H1 (cell line): ENCODE results near the gene DRC1. TPM values are rescaled to one million over a fixed set of nuclear protein-coding genes. Genes with fewer than 3 reads are reported as not detected.

Source experiments
- CTCF ChIA-PET: fragments of 300-600 bp; sonication (Branson Sonifier 250); formaldehyde crosslinking; loops from one replicate; lab custom pipeline; 2021; ENCODE audit not compliant: partially characterized antibody; lab: Charles Lee
- POLR2A ChIA-PET: fragments of 300-600 bp; sonication (Branson Sonifier 250); formaldehyde crosslinking; loops from one replicate; lab custom pipeline; 2021; ENCODE audit warnings: inconsistent platforms; ENCODE audit not compliant: partially characterized antibody; lab: Charles Lee
- DNase-seq, 2 experiments: peaks; one replicate each; pipeline versions ENCODE4 v3.0.0 to v3.0.0-alpha.2; 2010 to 2022; ENCODE audit warnings: low spot score in 2 of 2, low read depth in 1 of 2, mixed read lengths in 1 of 2
- FAIRE-seq: peaks from 2 replicates; lab custom pipeline; 2011; peaks lifted over from hg19 to GRCh38; lab: Jason Lieb, UNC
- H2AFZ ChIP-seq: 2 replicates; pipeline ENCODE4 v1.8.1; 2012; ENCODE audit warnings: low read length, inconsistent platforms
- H2AK5ac ChIP-seq: 2 replicates; pipeline ENCODE4 v1.6.1; 2013; ENCODE audit warnings: low read depth, low read length
- H2BK120ac ChIP-seq: replicated peaks from 2 replicates; pipeline ENCODE3; 2013; ENCODE audit warnings: low read depth, low read length, inconsistent platforms
- H2BK12ac ChIP-seq: 2 replicates; pipeline ENCODE4 v1.6.1; 2013; ENCODE audit warnings: low read depth, low read length
- H2BK15ac ChIP-seq: 2 replicates; pipeline ENCODE4 v1.6.1; 2013; ENCODE audit warnings: low read length
- H2BK20ac ChIP-seq: 2 replicates; pipeline ENCODE4 v1.6.1; 2013; ENCODE audit warnings: low read length
- H2BK5ac ChIP-seq: 2 replicates; pipeline ENCODE4 v1.6.1; 2013; ENCODE audit warnings: low read depth, low read length
- H3K14ac ChIP-seq: 2 replicates; pipeline ENCODE4 v1.6.1; 2013; ENCODE audit warnings: inconsistent platforms; ENCODE audit not compliant: insufficient read length
- H3K18ac ChIP-seq: 2 replicates; pipeline ENCODE4 v1.6.1; 2013; ENCODE audit warnings: low read length; ENCODE audit errors: extremely low read depth
- H3K23ac ChIP-seq: 2 replicates; pipeline ENCODE4 v1.6.1; 2013; ENCODE audit warnings: inconsistent platforms; ENCODE audit not compliant: insufficient read length
- H3K23me2 ChIP-seq: 2 replicates; pipeline ENCODE4 v1.6.1; 2013; ENCODE audit warnings: low read depth, low read length
- H3K27ac ChIP-seq: 2 replicates; pipeline ENCODE4 v1.6.1; 2011; ENCODE audit warnings: low read depth, low read length, inconsistent platforms
- H3K27me3 ChIP-seq, 4 experiments: replicated peaks in 1 of 4; 1 replicate in 1 of 4; 2 replicates in 3 of 4; pipeline versions ENCODE4 v1.6.1 to v1.8.1; 2011 to 2013; ENCODE audit warnings: low read length in 3 of 4, mild to moderate bottlenecking in 3 of 4, inconsistent platforms in 2 of 4, mixed read lengths in 2 of 4, moderate library complexity in 1 of 4; ENCODE audit not compliant: control insufficient read depth in 3 of 4, insufficient read depth in 3 of 4; ENCODE audit errors: extremely low read depth in 1 of 4
- H3K36me3 ChIP-seq, 4 experiments: 2 replicates each; pipeline versions ENCODE4 v1.6.1 to v1.8.1; 2011 to 2013; ENCODE audit warnings: mild to moderate bottlenecking in 4 of 4, low read length in 3 of 4, moderate library complexity in 2 of 4, control low read depth in 1 of 4, inconsistent platforms in 1 of 4; ENCODE audit not compliant: insufficient read depth in 4 of 4, control insufficient read depth in 2 of 4
- H3K4ac ChIP-seq: replicated peaks from 2 replicates; pipeline ENCODE3; 2013; ENCODE audit warnings: low read length, low read depth, mixed read lengths, inconsistent platforms; ENCODE audit not compliant: insufficient read length
- H3K4me1 ChIP-seq, 4 experiments: replicated peaks in 1 of 4; 1 replicate in 1 of 4; 2 replicates in 3 of 4; pipeline versions ENCODE4 v1.6.1 to v1.8.1; 2011 to 2013; ENCODE audit warnings: low read length in 3 of 4, inconsistent platforms in 2 of 4, mixed read lengths in 1 of 4; ENCODE audit not compliant: insufficient read depth in 4 of 4, control insufficient read depth in 3 of 4
- H3K4me2 ChIP-seq, 2 experiments: 2 replicates each; pipeline versions ENCODE4 v1.6.1 to v1.8.1; 2011 to 2013; ENCODE audit warnings: low read depth in 2 of 2, low read length in 2 of 2, control low read depth in 1 of 2, inconsistent platforms in 1 of 2, mild to moderate bottlenecking in 1 of 2; ENCODE audit not compliant: insufficient read depth in 1 of 2
- H3K4me3 ChIP-seq, 4 experiments: fragments of 200-600, 300-600 bp in 1 of 4; sonication (generic), shearing (Covaris generic), sonication (Bioruptor Twin) in 1 of 4; 2 replicates each; pipeline versions ENCODE4 v1.5.1 to v1.8.1; 2011 to 2016; ENCODE audit warnings: low read length in 4 of 4, low read depth in 3 of 4, control low read depth in 2 of 4, inconsistent platforms in 2 of 4, mild to moderate bottlenecking in 2 of 4, mixed read lengths in 1 of 4, moderate library complexity in 1 of 4; ENCODE audit not compliant: insufficient read depth in 2 of 4; ENCODE audit errors: extremely low read depth in 1 of 4
- H3K56ac ChIP-seq: replicated peaks from 2 replicates; pipeline ENCODE3; 2013; ENCODE audit warnings: low read depth, mild to moderate bottlenecking, mixed read lengths, low read length, inconsistent platforms; ENCODE audit not compliant: insufficient read length
- H3K79me1 ChIP-seq: 2 replicates; pipeline ENCODE4 v1.6.1; 2013; ENCODE audit warnings: low read depth, low read length, control low read depth
- H3K79me2 ChIP-seq, 2 experiments: 2 replicates each; pipeline versions ENCODE4 v1.6.1 to v1.8.1; 2012 to 2013; ENCODE audit warnings: low read length in 2 of 2, mild to moderate bottlenecking in 2 of 2, inconsistent platforms in 1 of 2; ENCODE audit not compliant: insufficient read depth in 2 of 2, control insufficient read depth in 1 of 2
- H3K9ac ChIP-seq, 4 experiments: replicated peaks in 1 of 4; 1 replicate in 1 of 4; 2 replicates in 3 of 4; pipeline versions ENCODE4 v1.6.1 to v1.8.1; 2011 to 2013; ENCODE audit warnings: low read depth in 3 of 4, low read length in 3 of 4, control low read depth in 2 of 4, mild to moderate bottlenecking in 2 of 4, moderate library complexity in 2 of 4, inconsistent platforms in 1 of 4; ENCODE audit errors: extremely low read depth in 1 of 4
- H3K9me3 ChIP-seq, 2 experiments: 2 replicates each; pipeline versions ENCODE4 v1.6.1 to v1.8.1; 2012 to 2013; ENCODE audit warnings: mild to moderate bottlenecking in 2 of 2, moderate library complexity in 2 of 2, control low read depth in 1 of 2, inconsistent platforms in 1 of 2, low read depth in 1 of 2, low read length in 1 of 2, mixed read lengths in 1 of 2; ENCODE audit not compliant: insufficient read depth in 2 of 2
- H4K20me1 ChIP-seq, 2 experiments: replicated peaks in 1 of 2; 2 replicates each; pipeline versions ENCODE3 to v1.8.1; 2011 to 2013; ENCODE audit warnings: inconsistent platforms in 2 of 2, low read length in 2 of 2, mild to moderate bottlenecking in 1 of 2; ENCODE audit not compliant: insufficient read depth in 2 of 2, control insufficient read depth in 1 of 2
- H4K5ac ChIP-seq: 2 replicates; pipeline ENCODE4 v1.6.1; 2013; ENCODE audit warnings: low read length, low read depth, mixed read lengths, inconsistent platforms; ENCODE audit not compliant: insufficient read length
- H4K8ac ChIP-seq: 2 replicates; pipeline ENCODE4 v1.8.0; 2013; ENCODE audit warnings: mild to moderate bottlenecking, moderate library complexity, low read length, inconsistent platforms; ENCODE audit not compliant: insufficient read depth; ENCODE audit errors: extremely low read depth
- H4K91ac ChIP-seq: replicated peaks from 2 replicates; pipeline ENCODE3; 2013; ENCODE audit warnings: low read length, mixed read lengths, inconsistent platforms; ENCODE audit not compliant: insufficient read length
- BACH1 ChIP-seq: IDR thresholded peaks from 2 replicates; pipeline ENCODE4 v1.6.1; 2012; ENCODE audit warnings: low read length, improper control_type of control experiment
- CTBP2 ChIP-seq: IDR thresholded peaks from 2 replicates; pipeline ENCODE4 v1.7.0; 2011; ENCODE audit warnings: borderline replicate concordance, mild to moderate bottlenecking, moderate library complexity, mixed read lengths, low read length; ENCODE audit not compliant: insufficient read depth, insufficient read length
- MAFK ChIP-seq: IDR thresholded peaks from 2 replicates; pipeline ENCODE4 v1.6.1; 2012; ENCODE audit warnings: low read depth, mild to moderate bottlenecking, improper control_type of control experiment, low read length
- MAX ChIP-seq: IDR thresholded peaks from 2 replicates; pipeline ENCODE4 v1.6.1; 2012; ENCODE audit warnings: inconsistent platforms
- NRF1 ChIP-seq: IDR thresholded peaks from 2 replicates; pipeline ENCODE4 v1.6.1; 2011; ENCODE audit warnings: mild to moderate bottlenecking, low read depth, low read length, improper control_type of control experiment
- RAD21 ChIP-seq, 2 experiments: IDR thresholded peaks in 1 of 2; conservative IDR thresholded peaks in 1 of 2; 2 replicates each; pipeline ENCODE4 v1.6.1; 2011; ENCODE audit warnings: low read depth in 2 of 2, low read length in 2 of 2, improper control_type of control experiment in 1 of 2, inconsistent platforms in 1 of 2, mild to moderate bottlenecking in 1 of 2, moderate library complexity in 1 of 2
- RFX5 ChIP-seq: IDR thresholded peaks from 2 replicates; pipeline ENCODE4 v1.6.1; 2011; ENCODE audit warnings: low read depth, low read length, improper control_type of control experiment, borderline replicate concordance
- RNF2 ChIP-seq: fragments of 200-900, 300-1000 bp; sonication (generic); IDR thresholded peaks from 2 replicates; pipeline ENCODE4 v1.7.1; 2016; ENCODE audit warnings: borderline replicate concordance, low read depth, mild to moderate bottlenecking, antibody characterized with exemption, low read length; ENCODE audit not compliant: poor library complexity, severe bottlenecking; ENCODE audit errors: missing control alignments
- SP2 ChIP-seq: IDR thresholded peaks from 2 replicates; pipeline ENCODE4 v1.6.1; 2012; ENCODE audit warnings: mild to moderate bottlenecking, low read length, inconsistent platforms
- ZNF274 ChIP-seq: IDR thresholded peaks from 2 replicates; pipeline ENCODE4 v1.7.0; 2012; ENCODE audit warnings: low read length, borderline replicate concordance; ENCODE audit errors: extremely low read depth
- WGBS, 2 experiments: shearing (Covaris generic) in 1 of 2; methylation state at CpG; one replicate each; pipeline versions ENCODE4 v1.1.6 to v1.1.7; 2013 to 2015; ENCODE audit warnings: low lambda C conversion rate in 2 of 2, mixed read lengths in 2 of 2, inconsistent platforms in 1 of 2, low coverage in 1 of 2, missing lambda C conversion rate in 1 of 2; ENCODE audit not compliant: insufficient replicate concordance in 2 of 2, insufficient coverage in 1 of 2, insufficient read length in 1 of 2; ENCODE audit errors: extremely low coverage in 1 of 2, missing lambda C conversion rate in 1 of 2; 5-methylcytosine and 5-hydroxymethylcytosine counted together
- polyA plus RNA-seq, 7 experiments: library from polyadenylated mRNA; depleted of rRNA in 3 of 7; stranded (reverse) in 5 of 7; unstranded in 2 of 7; fragments of >200 nt in 5 of 7; fragments of 200-250 nt in 2 of 7; gene quantifications; 1 replicate in 5 of 7; 2 replicates in 1 of 7; 4 replicates in 1 of 7; pipeline versions ENCODE4 v1.2.1 to v1.2.3, GENCODE V29; 2011 to 2013; ENCODE audit warnings: missing spikeins in 2 of 7, mixed read lengths in 2 of 7
- total RNA-seq: library from RNA; stranded (reverse); fragmentation: NEBNext Ultra II Directional; extraction: Animal tissue kit (Norgen Biotek cat#: 25700); gene quantifications from 2 replicates; pipeline ENCODE4 v1.2.1, GENCODE V29; 2021

The DRC1 gene
- total and polyA plus RNA-seq, 2 of the 8 experiments (the other 6 are each of a cell fraction or from before 2014, with no cell fraction given), result 0.08 TPM; not detected in 1

GRCh38 chr2:26458365-26459042 is 56.8 kb downstream of the DRC1 start:
- H4K91ac ChIP-seq, result no peak overlapping the region
- WGBS, 2 experiments, result 91% methylated on average over 14 of the region's 14 CpGs; no CpG with 5 or more reads in 1 of the 2 experiments
- TF ChIP-seq RNF2, result no peak
- no peak for TF ChIP-seq SP2
- TF ChIP-seq RFX5, result no peak
- no peak for TF ChIP-seq BACH1
- no peak for TF ChIP-seq MAX
- no peak for TF ChIP-seq NRF1
- no peak for TF ChIP-seq RAD21 (IDR thresholded peaks at IDR 0.05 in 1 of 2, conservative IDR thresholded peaks at IDR 0.05 in 1 of 2; ENCODE audit: low read depth in 2 of 2, low read length in 2 of 2)
- no peak for TF ChIP-seq ZNF274
- no peak for TF ChIP-seq CTBP2
- TF ChIP-seq MAFK, result no peak

More at GRCh38 chr2:26458365-26459042, 56.8 kb downstream of the DRC1 start:
- Histone ChIP-seq H3K4me2 (no peak overlapping the region), H3K79me1 (no peaks in the 10 kb centered on the region), H3K56ac (no peak overlapping the region), H2BK5ac (no peak overlapping the region), H3K9ac (no peak overlapping the region), H4K5ac (no peak overlapping the region), H3K27me3 (no peaks in the 10 kb centered on the region), H3K18ac (no peak overlapping the region; the same call in 1 of the 2 replicates), H2BK120ac (no peak overlapping the region), H3K4me1 (peaks cover 0 to 19% (median 0%) of the 10 kb centered on the region in 4 experiments; a peak in 3 of 7 replicates), H3K36me3 (no peaks in the 10 kb centered on the region), H3K27ac (no peak overlapping the region), H2AK5ac (no peak overlapping the region), H4K20me1 (no peaks in the 10 kb centered on the region), H4K8ac (no peak overlapping the region), H3K23me2 (no peaks in the 10 kb centered on the region), H3K14ac (no peak overlapping the region), H3K79me2 (no peaks in the 10 kb centered on the region), H2BK12ac (no peak overlapping the region), H3K23ac (no peak overlapping the region), H3K4me3 (no peak overlapping the region), H3K4ac (no peak overlapping the region), H2BK15ac (no peak overlapping the region), H2AFZ (no peak overlapping the region), H2BK20ac (no peak overlapping the region), H3K9me3 (no peaks in the 10 kb centered on the region)
- DNase-seq (no peak), FAIRE-seq (no peak)
- ChIA-PET CTCF (interaction anchor here (0.6 to 6.3 kb wide), 14 partner anchors 9 to 271 kb away, joined by 3 to 25 read pairs (median 3); no protein-coding TSS in a partner anchor), POLR2A (interaction anchor here (1.4 kb wide), 1 partner anchor 10 kb away, joined by 4 read pairs; no protein-coding TSS in a partner anchor)
